ENCODE results near the gene CLPX. TPM values are rescaled to one million over a fixed set of nuclear protein-coding genes. Genes with fewer than 3 reads are reported as not detected.

The CLPX gene
- total and polyA plus RNA-seq, 9 of the 15 experiments (the other 6 are each of a cell fraction or from before 2014, with no cell fraction given), result 11.2 to 83.3 (median 51.3) TPM

DNA sequence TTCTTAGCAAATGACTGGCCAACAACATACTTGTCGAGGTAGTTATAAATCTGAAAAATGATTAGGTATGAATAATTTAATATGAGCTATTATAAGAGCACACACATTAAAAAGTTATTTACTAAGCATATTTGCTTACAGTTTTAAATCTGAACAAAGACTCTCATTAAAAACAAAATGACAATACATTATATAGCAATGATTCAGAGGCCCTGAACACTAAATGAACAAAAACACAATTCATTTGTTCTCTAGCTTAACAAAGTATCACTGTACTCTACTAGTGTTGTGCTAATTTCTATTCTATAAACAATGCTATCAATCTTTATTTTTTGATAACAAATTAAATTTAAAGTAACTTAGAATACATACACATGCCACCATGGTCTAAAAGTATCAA lies 21.0 kb downstream of the CLPX start:
- POLR2A ChIA-PET, result interaction anchor here (0.6 to 2.0 kb wide), 2 partner anchors 10 to 88 kb away, joined by 3 to 5 read pairs; no protein-coding TSS in a partner anchor
- intact Hi-C loops (cut with micrococcal nuclease) (no loop called here), in situ Hi-C loops (cut with MboI) (no loop called here)
- DNase-seq (ENCODE audit: extremely low read depth in 1 of 4, low spot score in 3 of 4) (no peak), ATAC-seq (no peak), FAIRE-seq (no peak)
- WGBS (ENCODE audit: insufficient coverage, low coverage, missing lambda C conversion rate), result 79% methylated on average over 1 of the region's 1 CpG
- H3K36me3 ChIP-seq (ENCODE audit: control insufficient read depth, insufficient read depth, low read length), result peaks cover 49% of the 10 kb centered on the region
- no peaks in the 10 kb centered on the region for H3K9me3 ChIP-seq (replicated peaks; ENCODE audit: control insufficient read depth, insufficient read depth, low read depth, low read length)
- H2AFZ ChIP-seq (ENCODE audit: low read depth, low read length), result no peak overlapping the region
- H3K27me3 ChIP-seq (ENCODE audit: control insufficient read depth in 2 of 2, insufficient read depth in 2 of 2, low read length in 2 of 2), result no peaks in the 10 kb centered on the region
- CTCF ChIA-PET (ENCODE audit: low intra/inter-chr PET ratio), result no interaction called here
- no peaks in the 10 kb centered on the region for H3K4me1 ChIP-seq (replicated peaks in 1 of 2; ENCODE audit: control insufficient read depth in 2 of 2, insufficient read depth in 2 of 2, low read length in 2 of 2)
- H3K79me2 ChIP-seq (ENCODE audit: control insufficient read depth, insufficient read depth, low read length), result no peaks in the 10 kb centered on the region
- no peak overlapping the region for H3K27ac ChIP-seq (ENCODE audit: extremely low read depth, low read depth, low read length)
- TF ChIP-seq GABPA (tag; conservative IDR thresholded peaks at IDR 0.05; ENCODE audit: low read depth), result no peak
- H3K4me3 ChIP-seq, result no peak overlapping the region
- BruUV-seq (replicated peaks), result no TSS peak
- no peaks in the 10 kb centered on the region for H4K20me1 ChIP-seq (replicated peaks; ENCODE audit: control insufficient read depth, insufficient read depth, low read length)
- H3K9me1 ChIP-seq (ENCODE audit: control insufficient read depth, insufficient read depth, low read length), result no peaks in the 10 kb centered on the region
- no peak overlapping the region for H3K9ac ChIP-seq (ENCODE audit: insufficient read depth in 1 of 2, low read depth in 2 of 2, low read length in 2 of 2)
- H3K4me2 ChIP-seq (ENCODE audit: insufficient read depth, low read length), result no peak overlapping the region

DNA sequence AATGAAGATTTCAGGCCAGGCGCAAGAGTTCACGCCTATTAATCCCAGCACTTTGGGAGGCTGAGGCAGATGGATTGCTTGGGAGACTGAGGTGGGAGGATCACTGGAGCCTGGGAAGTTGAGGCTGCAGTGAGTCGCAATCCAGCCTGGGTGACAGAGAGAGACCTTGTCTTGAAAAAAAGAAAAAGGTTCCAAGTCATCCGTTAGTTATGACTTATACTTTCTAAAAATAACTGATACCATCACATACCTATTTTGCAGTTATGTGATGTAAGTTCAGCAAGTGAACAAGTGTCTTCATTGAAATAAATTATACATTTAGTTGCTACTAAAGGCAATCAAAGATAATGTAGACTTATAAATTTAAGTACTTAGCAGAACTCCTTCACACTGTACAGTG lies 22.1 kb downstream of the CLPX start:
- POLR2A ChIA-PET, result interaction anchor here (2.9 kb wide), 1 partner anchor 142 kb away, joined by 14 read pairs; the partner anchor contains the start of gene RNU5B-1
- in situ Hi-C loops (cut with MboI) (no loop called here), intact Hi-C loops (cut with micrococcal nuclease) (no loop called here)
- no peaks in the 10 kb centered on the region for H3K27me3 ChIP-seq (ENCODE audit: control insufficient read depth in 2 of 2, insufficient read depth in 2 of 2, low read length in 2 of 2)
- H3K36me3 ChIP-seq (ENCODE audit: control insufficient read depth, insufficient read depth, low read length), result peaks cover 59% of the 10 kb centered on the region
- ATAC-seq, result no peak
- H3K4me2 ChIP-seq (ENCODE audit: insufficient read depth, low read length), result no peak overlapping the region
- no peak for DNase-seq (ENCODE audit: extremely low read depth in 1 of 4, low spot score in 3 of 4)
- FAIRE-seq, result no peak
- H3K9me1 ChIP-seq (ENCODE audit: control insufficient read depth, insufficient read depth, low read length), result no peaks in the 10 kb centered on the region
- no peaks in the 10 kb centered on the region for H3K79me2 ChIP-seq (ENCODE audit: control insufficient read depth, insufficient read depth, low read length)
- TF ChIP-seq ZNF140 (CRISPR knock-in tag; IDR thresholded peaks at IDR 0.05) (no peak), TCF7 (IDR thresholded peaks at IDR 0.05; ENCODE audit: borderline replicate concordance) (no peak), HMGN3 (IDR thresholded peaks at IDR 0.05; ENCODE audit: borderline replicate concordance, extremely low read depth, insufficient read length, low read depth, low read length) (no peak), MXI1 (IDR thresholded peaks at IDR 0.05; ENCODE audit: low read depth, low read length) (no peak), TRIM24 (IDR thresholded peaks at IDR 0.05) (no peak), ZNF644 (tag; IDR thresholded peaks at IDR 0.05; ENCODE audit: low read depth) (no peak), ETV6 (IDR thresholded peaks at IDR 0.05; ENCODE audit: borderline replicate concordance in 1 of 2, low read depth in 2 of 2, low read length in 1 of 2) (no peak), ETV6 (CRISPR knock-in tag; IDR thresholded peaks at IDR 0.05; ENCODE audit: borderline replicate concordance) (no peak), MTA3 (IDR thresholded peaks at IDR 0.05; ENCODE audit: borderline replicate concordance) (no peak), RNF2 (IDR thresholded peaks at IDR 0.05) (no peak), CBFB (CRISPR knock-in tag; IDR thresholded peaks at IDR 0.05) (no peak), CBX3 (IDR thresholded peaks at IDR 0.05; ENCODE audit: borderline replicate concordance in 1 of 2, low read length in 2 of 2) (no peak)
- WGBS (ENCODE audit: insufficient coverage, low coverage, missing lambda C conversion rate), result 86% methylated on average over 4 of the region's 4 CpGs
- H3K4me3 ChIP-seq, result no peak overlapping the region
- H4K20me1 ChIP-seq (replicated peaks; ENCODE audit: control insufficient read depth, insufficient read depth, low read length), result no peaks in the 10 kb centered on the region
- no peaks in the 10 kb centered on the region for H3K9me3 ChIP-seq (replicated peaks; ENCODE audit: control insufficient read depth, insufficient read depth, low read depth, low read length)
- no peak overlapping the region for H3K27ac ChIP-seq (ENCODE audit: extremely low read depth, low read depth, low read length)
- no TSS peak for BruUV-seq (replicated peaks)
- CTCF ChIA-PET (ENCODE audit: low intra/inter-chr PET ratio), result no interaction called here
- H3K4me1 ChIP-seq (replicated peaks in 1 of 2; ENCODE audit: control insufficient read depth in 2 of 2, insufficient read depth in 2 of 2, low read length in 2 of 2), result no peaks in the 10 kb centered on the region
- no peak overlapping the region for H2AFZ ChIP-seq (ENCODE audit: low read depth, low read length)
- H3K9ac ChIP-seq (ENCODE audit: insufficient read depth in 1 of 2, low read depth in 2 of 2, low read length in 2 of 2), result no peak overlapping the region

All from K562 (cell line).